HG03103 (cell line): ENCODE data around the gene SRCIN1.
"Not testable (repeated sequence)": the region's sequence is repeated elsewhere in the genome, so short reads cannot be mapped to it uniquely, and the experiment has no call there.

Experiments used
- ATAC-seq: cut with Tn5 transposase; IDR thresholded peaks from one replicate; pipeline ENCODE4 v1.9.1; 2021; ENCODE audit warnings: low read depth; ENCODE audit not compliant: unreplicated experiment

SRCIN1 gene, protein sequence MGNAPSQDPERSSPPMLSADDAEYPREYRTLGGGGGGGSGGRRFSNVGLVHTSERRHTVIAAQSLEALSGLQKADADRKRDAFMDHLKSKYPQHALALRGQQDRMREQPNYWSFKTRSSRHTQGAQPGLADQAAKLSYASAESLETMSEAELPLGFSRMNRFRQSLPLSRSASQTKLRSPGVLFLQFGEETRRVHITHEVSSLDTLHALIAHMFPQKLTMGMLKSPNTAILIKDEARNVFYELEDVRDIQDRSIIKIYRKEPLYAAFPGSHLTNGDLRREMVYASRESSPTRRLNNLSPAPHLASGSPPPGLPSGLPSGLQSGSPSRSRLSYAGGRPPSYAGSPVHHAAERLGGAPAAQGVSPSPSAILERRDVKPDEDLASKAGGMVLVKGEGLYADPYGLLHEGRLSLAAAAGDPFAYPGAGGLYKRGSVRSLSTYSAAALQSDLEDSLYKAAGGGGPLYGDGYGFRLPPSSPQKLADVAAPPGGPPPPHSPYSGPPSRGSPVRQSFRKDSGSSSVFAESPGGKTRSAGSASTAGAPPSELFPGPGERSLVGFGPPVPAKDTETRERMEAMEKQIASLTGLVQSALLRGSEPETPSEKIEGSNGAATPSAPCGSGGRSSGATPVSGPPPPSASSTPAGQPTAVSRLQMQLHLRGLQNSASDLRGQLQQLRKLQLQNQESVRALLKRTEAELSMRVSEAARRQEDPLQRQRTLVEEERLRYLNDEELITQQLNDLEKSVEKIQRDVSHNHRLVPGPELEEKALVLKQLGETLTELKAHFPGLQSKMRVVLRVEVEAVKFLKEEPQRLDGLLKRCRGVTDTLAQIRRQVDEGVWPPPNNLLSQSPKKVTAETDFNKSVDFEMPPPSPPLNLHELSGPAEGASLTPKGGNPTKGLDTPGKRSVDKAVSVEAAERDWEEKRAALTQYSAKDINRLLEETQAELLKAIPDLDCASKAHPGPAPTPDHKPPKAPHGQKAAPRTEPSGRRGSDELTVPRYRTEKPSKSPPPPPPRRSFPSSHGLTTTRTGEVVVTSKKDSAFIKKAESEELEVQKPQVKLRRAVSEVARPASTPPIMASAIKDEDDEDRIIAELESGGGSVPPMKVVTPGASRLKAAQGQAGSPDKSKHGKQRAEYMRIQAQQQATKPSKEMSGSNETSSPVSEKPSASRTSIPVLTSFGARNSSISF

GRCh38 chr17:38605841-38606645, at the start of gene SRCIN1:
Gene SRCIN1 (minus strand): TSS chr17:38605952. CDS start chr17:38605705, 247 bp downstream.
- no peak for ATAC-seq

GRCh38 chr17:38654411-38655398, 49.0 kb upstream of the SRCIN1 start:
- ATAC-seq = no peak

DNA sequence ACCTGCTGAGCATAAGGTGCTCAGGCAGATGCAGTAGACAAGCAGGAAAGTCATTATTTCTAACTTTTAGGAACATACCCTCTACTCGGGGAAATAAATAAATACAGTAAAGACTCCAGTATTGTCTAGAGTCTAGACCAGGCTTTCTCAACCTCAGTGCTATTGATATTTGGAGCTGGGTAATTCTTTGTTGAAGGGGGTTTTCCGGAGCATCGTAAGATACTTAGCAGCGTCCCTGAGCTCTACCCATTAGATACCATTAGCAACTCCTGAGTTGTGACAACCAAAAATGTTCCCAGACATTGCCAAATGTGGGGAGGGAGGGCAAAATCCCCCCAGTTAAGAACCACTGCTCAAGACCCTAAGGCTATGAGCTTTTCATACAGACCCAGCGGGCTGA, 47.9 kb upstream of the SRCIN1 start:
- no peak for ATAC-seq

- no peak for ATAC-seq
Observed at GRCh38 chr17:38653230-38653629, 47.5 kb upstream of the SRCIN1 start.

DNA sequence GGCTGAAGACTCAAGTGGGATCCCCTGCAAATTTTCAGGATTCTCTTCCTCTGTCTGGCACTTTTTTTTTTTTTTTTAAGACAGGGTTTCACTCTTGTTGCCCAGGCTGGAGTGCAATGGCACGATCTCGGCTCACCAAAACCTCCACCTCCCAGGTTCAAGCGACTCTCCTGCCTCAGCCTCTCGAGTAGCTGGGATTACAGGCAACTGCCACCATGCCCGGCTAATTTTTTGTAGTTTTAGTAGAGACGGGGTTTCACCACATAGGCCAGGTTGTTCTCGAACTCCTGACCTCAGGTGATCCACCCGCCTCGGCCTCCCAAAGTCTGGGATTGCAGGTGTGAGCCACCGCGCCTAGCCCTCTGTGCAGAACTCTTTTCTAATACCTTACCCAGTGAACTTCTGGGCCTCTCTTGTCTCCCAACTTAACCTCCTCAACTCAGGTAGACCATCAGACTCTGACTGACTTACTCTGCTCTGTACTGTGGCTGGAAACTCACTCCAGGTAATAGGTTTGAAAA, 45.0 kb upstream of the SRCIN1 start:
- not testable (repeated sequence) for ATAC-seq

DNA sequence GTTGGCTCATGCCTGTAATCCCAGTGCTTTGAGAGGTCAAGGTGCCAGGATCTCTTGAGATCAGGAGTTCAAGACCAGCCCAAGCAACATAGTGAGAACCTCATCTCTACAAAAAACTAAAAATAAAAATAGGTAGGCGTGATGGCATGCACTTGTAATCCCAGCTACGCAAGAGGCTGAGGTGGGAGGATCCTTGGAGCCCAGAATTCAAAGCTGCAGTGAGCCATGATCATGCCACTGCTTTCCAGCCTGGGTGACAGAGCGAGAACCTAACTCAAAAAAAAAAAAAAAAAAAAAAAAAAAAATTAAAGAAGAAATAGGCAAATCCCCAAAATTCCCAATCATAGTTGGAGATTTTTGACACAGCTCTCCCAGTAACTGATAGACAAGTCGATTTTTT, 32.2 kb upstream of the SRCIN1 start:
- ATAC-seq = no peak

DNA sequence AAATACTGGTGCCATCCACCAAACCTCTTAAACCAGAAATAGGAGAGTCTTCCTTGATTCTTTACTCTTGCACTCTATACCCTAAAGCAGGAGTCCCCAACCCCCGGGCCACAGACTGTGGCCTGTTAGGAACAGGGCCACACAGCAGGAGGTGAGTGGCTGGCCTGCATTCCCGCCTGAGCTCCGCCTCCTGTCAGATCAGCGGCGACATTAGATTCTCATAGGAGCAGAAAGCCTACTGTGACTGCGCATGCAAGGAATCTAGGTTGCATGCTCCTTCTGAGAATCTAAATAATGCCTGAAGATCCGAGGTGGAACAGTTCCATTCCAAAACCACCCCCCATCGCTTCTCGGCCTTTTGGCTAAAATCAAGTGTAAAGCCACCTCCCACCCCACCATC, 30.3 kb upstream of the SRCIN1 start:
- ATAC-seq = no peak

DNA sequence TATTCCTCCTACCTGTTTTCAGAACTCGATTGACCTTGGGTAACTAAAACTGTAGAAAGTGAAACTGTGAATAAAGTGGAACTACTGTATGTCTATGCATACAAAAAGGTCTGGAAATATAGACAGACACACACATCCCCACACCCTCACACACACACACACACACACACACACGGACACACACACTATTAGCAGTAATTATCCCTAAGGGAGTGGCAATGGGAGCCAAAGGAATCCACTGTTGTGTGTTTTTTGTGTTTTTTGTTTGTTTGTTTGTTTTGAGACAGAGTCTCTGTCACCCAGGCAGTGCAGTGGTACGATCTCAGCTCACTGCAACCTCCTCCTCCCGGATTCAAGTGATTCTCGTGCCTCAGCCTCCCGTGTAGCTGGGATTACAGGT, 26.6 kb upstream of the SRCIN1 start:
- no peak for ATAC-seq

- ATAC-seq = no peak
Observed at GRCh38 chr17:38628441-38628840, 22.7 kb upstream of the SRCIN1 start.

DNA sequence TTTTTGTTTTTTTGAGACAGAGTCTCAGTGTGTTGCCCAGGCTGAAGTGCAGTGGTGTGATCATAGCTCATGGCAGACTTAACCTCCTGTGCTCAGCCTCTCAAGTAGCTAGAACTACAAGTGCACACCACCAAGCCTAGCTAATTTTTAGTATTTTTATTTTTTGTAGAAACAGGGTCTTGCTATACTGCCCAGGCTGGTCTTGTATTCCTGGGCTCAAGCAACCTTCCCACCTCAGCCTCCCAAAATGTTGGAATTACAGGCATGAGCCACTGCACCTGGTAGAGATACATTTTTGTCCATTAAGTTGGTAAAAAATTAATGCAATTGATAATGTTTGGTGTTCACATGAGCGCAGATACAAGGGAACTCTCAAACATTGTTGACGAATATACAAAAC, 22.2 kb upstream of the SRCIN1 start:
- ATAC-seq = no peak

DNA sequence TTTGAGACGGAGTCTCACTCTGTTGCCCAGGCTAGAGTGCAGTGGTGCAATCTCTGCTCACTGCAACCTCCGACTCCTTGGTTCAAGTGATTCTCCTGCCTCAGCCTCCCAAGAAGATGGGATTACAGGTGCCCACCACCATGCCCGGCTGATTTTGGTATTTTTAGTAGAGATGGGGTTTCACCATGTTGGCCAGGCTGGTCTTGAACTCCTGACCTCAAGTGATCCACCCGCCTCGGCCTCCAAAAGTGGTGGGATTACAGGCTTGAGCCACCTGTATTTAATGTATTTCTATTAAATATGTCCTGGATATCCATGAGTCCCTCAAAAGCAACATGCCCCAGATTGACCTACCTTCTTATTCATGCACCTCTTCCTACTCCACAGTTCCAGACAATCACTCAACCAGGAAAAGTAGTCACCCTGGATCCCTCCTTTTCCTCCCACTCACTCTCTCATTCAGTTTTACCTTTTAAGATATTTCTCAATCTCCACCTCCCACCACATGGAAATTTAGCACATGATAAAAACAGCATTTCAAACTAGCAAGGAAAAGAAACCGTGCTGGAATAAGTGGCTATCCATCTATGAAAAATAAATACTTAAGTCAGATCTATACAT, 21.0 kb upstream of the SRCIN1 start:
- not testable (repeated sequence) for ATAC-seq

DNA sequence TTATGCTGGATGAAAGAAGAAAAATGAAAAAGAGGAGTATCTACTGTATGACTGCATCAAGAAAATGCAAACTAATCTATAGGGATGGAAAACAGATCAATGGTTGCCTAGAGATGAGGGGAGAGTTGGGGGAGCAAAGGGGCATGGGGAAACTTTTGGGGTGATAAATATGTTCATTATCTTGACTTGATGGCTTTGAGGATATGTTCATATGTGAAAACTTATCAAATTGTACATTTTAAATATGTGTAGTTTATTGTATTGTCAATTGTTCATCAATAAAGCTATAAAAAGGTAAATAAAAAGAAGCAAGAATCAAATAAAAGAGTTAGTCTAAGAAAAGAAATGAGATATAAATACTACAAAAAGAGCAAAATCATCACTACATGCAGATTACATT, 19.7 kb upstream of the SRCIN1 start:
- ATAC-seq = no peak

DNA sequence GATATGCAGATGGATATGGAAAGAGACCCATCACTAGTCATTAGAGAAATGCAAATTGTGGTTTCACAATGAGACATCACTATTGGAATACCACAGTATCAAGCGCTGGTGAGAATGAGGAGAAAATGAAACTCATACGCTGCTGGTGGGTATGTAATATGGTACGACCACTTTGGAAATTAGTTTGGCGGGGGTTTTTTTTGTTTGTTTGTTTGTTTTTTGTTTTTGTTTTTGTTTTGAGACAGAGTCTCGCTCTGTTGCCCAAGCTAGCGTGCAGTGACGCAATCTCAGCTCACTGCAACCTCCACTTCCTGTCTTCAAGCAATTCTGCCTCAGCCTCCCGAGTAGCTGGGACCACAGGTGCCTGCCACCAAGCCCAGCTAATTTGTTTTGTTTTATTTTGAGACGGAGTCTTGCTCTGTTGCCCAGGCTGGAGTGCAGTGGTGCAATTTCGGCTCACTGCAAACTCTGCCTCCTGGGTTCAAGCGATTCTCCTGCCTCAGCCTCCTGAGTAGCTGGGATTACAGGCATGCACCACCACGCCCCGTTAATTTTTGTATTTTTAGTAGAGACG, 19.1 kb upstream of the SRCIN1 start:
- ATAC-seq = not testable (repeated sequence)

DNA sequence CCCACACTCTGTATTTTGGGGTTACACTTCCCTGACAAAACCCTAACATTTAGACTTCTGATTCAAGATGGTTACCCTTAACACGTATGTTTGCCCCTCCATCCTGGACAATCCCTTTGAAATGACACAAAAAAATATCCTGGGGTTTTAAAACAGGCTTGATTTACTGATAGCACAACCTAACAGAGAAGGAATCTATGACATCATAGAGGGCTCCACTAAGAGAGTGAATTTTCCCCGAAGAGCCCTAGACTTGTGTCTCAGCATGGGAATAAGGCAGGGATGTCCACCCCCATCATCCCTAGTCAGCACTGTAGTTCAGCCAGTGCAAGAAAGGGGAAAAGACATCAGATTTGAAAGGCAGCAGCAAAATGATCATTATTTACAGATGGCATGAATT, 15.8 kb upstream of the SRCIN1 start:
- ATAC-seq = no peak

- ATAC-seq = no peak
Observed at GRCh38 chr17:38620551-38621277, 15.0 kb upstream of the SRCIN1 start.

DNA sequence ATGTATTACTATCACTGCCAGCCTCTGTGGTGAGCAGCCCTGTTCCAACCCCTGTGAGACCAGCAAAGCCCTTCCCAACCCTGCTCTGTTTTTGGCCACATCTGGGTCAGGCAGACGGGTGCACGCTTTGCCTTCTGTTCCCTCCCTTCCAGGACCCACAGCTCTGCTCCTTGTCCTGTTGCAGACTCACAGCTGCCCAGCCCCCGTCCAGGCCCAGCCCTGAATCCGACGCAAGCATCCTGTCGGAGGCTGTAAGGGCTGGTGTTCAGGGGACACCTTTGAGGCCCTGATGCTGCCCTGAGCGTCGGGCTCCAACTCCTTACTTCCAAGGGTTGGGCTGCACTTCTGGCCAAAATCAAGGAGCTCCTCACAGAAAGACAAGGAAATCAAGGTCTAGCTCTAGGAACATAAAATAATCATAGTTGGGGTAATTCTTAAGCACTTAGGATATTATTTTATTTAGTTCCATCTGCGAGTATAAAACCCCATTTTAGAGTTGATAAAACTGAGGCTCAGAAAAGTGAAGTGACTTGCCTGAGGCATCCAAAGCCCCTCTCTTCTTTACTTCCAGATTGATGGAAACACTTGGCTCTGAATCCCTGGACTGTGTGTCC, 14.3 kb upstream of the SRCIN1 start:
- ATAC-seq = no peak

DNA sequence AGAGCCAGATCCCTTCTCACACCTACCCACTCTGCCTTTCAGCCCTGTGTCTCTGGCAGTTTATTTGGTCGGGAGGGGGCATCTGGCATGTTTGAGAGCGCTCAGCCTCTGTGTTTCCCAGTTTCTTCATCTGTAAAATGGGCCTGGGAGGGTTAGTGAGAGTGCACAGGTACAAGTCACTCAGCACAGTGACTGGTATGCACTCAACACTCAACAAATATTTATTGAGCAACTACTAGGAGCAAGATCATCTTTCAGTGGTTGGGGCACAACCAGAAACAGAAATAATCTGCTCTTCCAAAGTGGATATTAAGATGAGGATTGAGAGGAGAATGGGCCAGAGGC, 13.7 kb upstream of the SRCIN1 start:
- ATAC-seq = no peak
